ENCODE results near the gene ATP2B2.

- TF ChIP-seq CTCF (IDR thresholded peaks at IDR 0.05) (no peak), POLR2A (IDR thresholded peaks at IDR 0.05) (no peak)
Observed at GRCh38 chr3:10437995-10438901, 67.1 kb downstream of the ATP2B2 start.

Measured in right lobe of liver (tissue), 4 donors.